GM04504 (cell line): ENCODE measurements around the gene FCSK.

Experiments
- DNase-seq: peaks from one replicate; pipeline ENCODE4 v3.0.0-alpha.2; 2012; ENCODE audit warnings: low read depth

FCSK gene

GRCh38 chr16:70480127-70481105, 26.0 kb downstream of the FCSK start:
- DNase-seq, result no peak

- DNase-seq, result no peak
These were observed 27.6 kb downstream of the FCSK start for GRCh38 chr16:70481929-70482536.

GRCh38 chr16:70482624-70483023, 28.2 kb downstream of the FCSK start:
- DNase-seq, result no peak

- no peak for DNase-seq
These were observed 29.0 kb downstream of the FCSK start for GRCh38 chr16:70483426-70483825.

- no peak for DNase-seq
These were observed 30.5 kb downstream of the FCSK start for GRCh38 chr16:70484867-70485266.

- no peak for DNase-seq
These were observed 35.9 kb downstream of the FCSK start for GRCh38 chr16:70490261-70490660.

- DNase-seq, result no peak
These were observed 39.4 kb downstream of the FCSK start for GRCh38 chr16:70493802-70494201.

GRCh38 chr16:70494202-70494770, 39.9 kb downstream of the FCSK start:
- DNase-seq, result no peak

- DNase-seq, result no peak
These were observed 40.4 kb downstream of the FCSK start for GRCh38 chr16:70494777-70495176.

GRCh38 chr16:70495425-70496182, 41.2 kb downstream of the FCSK start:
- DNase-seq, result no peak

- no peak for DNase-seq
These were observed 42.1 kb downstream of the FCSK start for GRCh38 chr16:70496513-70496912.

GRCh38 chr16:70508752-70509151, 54.4 kb downstream of the FCSK start:
- no peak for DNase-seq

GRCh38 chr16:70510216-70510615, 55.8 kb downstream of the FCSK start:
- DNase-seq, result no peak

GRCh38 chr16:70511833-70512232, 57.4 kb downstream of the FCSK start:
- DNase-seq, result no peak

GRCh38 chr16:70512456-70512855, 58.1 kb downstream of the FCSK start:
- DNase-seq, result peak; percentile 18

- peak; percentile 55 for DNase-seq
These were observed 66.4 kb downstream of the FCSK start for GRCh38 chr16:70520612-70521297.

GRCh38 chr16:70522216-70523075, 68.1 kb downstream of the FCSK start:
- DNase-seq, result no peak

- peak; percentile 69 for DNase-seq
These were observed 68.8 kb downstream of the FCSK start, which contains the start of gene COG4 for GRCh38 chr16:70523076-70523742. TSS of gene COG4 (minus strand) at chr16:70523554. CDS start at chr16:70523543, 11 bp downstream.

- no peak for DNase-seq
These were observed 69.5 kb downstream of the FCSK start, which contains the start of gene SF3B3 for GRCh38 chr16:70523743-70524398. TSS of gene SF3B3 (plus strand) at chr16:70523816. CDS start at chr16:70526657, 2,841 bp downstream.
